GM12878 (cell line): ENCODE data around the gene CD82. TPM values are rescaled to one million over a fixed set of nuclear protein-coding genes. Genes with fewer than 3 reads are reported as not detected.

Source experiments
- ATAC-seq: fragments of 200-7000 bp; cut with Tn5 transposase; 3 replicates; pipeline ENCODE4 v1.9.1; 2020; ENCODE audit warnings: mild to moderate bottlenecking, moderate library complexity
- BruUV-seq: library from RNA; stranded (reverse); fragments of 400-500 nt; replicated peaks from 2 replicates; lab custom pipeline; 2021; lab: Mats Ljungman, UMichigan
- CTCF ChIA-PET: fragments of 300-600 bp; sonication (Branson Sonifier 250); formaldehyde crosslinking; extraction: SDS; loops from one replicate; lab custom pipeline; 2021; ENCODE audit warnings: inconsistent platforms; lab: Yijun Ruan, JAX
- POLR2A ChIA-PET: fragments of 350-600 bp; formaldehyde crosslinking; extraction: SDS; loops from one replicate; lab custom pipeline; 2021; ENCODE audit warnings: inconsistent platforms; lab: Charles Lee
- RAD21 ChIA-PET: fragments of 300-600 bp; sonication (Branson Sonifier 250); formaldehyde crosslinking; loops from one replicate; lab custom pipeline; 2023; ENCODE audit warnings: antibody characterized with exemption; ENCODE audit not compliant: unreplicated experiment; lab: Charles Lee
- SMC1A ChIA-PET: fragments of 300-600 bp; sonication (Branson Sonifier 250); formaldehyde crosslinking; loops from one replicate; lab custom pipeline; 2023; ENCODE audit not compliant: unreplicated experiment, uncharacterized antibody; lab: Charles Lee
- DNase-seq: peaks from one replicate; pipeline ENCODE4 v3.0.0-alpha.2; 2011; ENCODE audit warnings: low read depth, low spot score
- FAIRE-seq: peaks from 3 replicates; lab custom pipeline; 2011; peaks lifted over from hg19 to GRCh38; lab: Jason Lieb, UNC
- H2AFZ ChIP-seq: 2 replicates; pipeline ENCODE4 v1.6.0; 2011; ENCODE audit warnings: low read depth, low read length, control low read depth; ENCODE audit not compliant: control insufficient read depth
- H3K27ac ChIP-seq: 2 replicates; pipeline ENCODE4 v1.5.1; 2011; ENCODE audit warnings: control low read depth; ENCODE audit not compliant: control insufficient read depth, insufficient read depth
- H3K27me3 ChIP-seq, 2 experiments: replicated peaks in 1 of 2; 2 replicates each; pipeline versions ENCODE4 v1.6.0 to v1.6.1; 2011; ENCODE audit warnings: low read length in 1 of 2; ENCODE audit not compliant: control insufficient read depth in 2 of 2, insufficient read depth in 2 of 2
- H3K36me3 ChIP-seq, 2 experiments: 2 replicates each; pipeline ENCODE4 v1.5.1; 2011; ENCODE audit warnings: low read length in 1 of 2; ENCODE audit not compliant: control insufficient read depth in 2 of 2, insufficient read depth in 2 of 2
- H3K4me1 ChIP-seq: 2 replicates; pipeline ENCODE4 v1.6.1; 2011; ENCODE audit warnings: mild to moderate bottlenecking, low read length, moderate library complexity, mixed read lengths; ENCODE audit not compliant: control insufficient read depth, insufficient read depth
- H3K4me2 ChIP-seq: 2 replicates; pipeline ENCODE4 v1.6.0; 2011; ENCODE audit warnings: control low read depth; ENCODE audit not compliant: control insufficient read depth, insufficient read depth
- H3K4me3 ChIP-seq: fragments of 200-600 bp; sonication (generic); 2 replicates; pipeline ENCODE4 v1.5.1; 2016
- H3K79me2 ChIP-seq: 2 replicates; pipeline ENCODE4 v1.6.0; 2011; ENCODE audit warnings: low read length; ENCODE audit not compliant: control insufficient read depth, insufficient read depth
- H3K9ac ChIP-seq: 2 replicates; pipeline ENCODE4 v1.8.0; 2011; ENCODE audit warnings: low read length, control low read depth, mixed read lengths; ENCODE audit not compliant: control insufficient read depth, insufficient read depth
- H3K9me3 ChIP-seq: replicated peaks from 3 replicates; pipeline ENCODE4 v1.5.1; 2011; ENCODE audit warnings: mild to moderate bottlenecking, low read length; ENCODE audit not compliant: control insufficient read depth, insufficient read depth
- H4K20me1 ChIP-seq: 2 replicates; pipeline ENCODE4 v1.6.0; 2011; ENCODE audit not compliant: control insufficient read depth, insufficient read depth
- GATAD2B ChIP-seq: fragments of 450-650 bp; conservative IDR thresholded peaks from 2 replicates; pipeline ENCODE4 v1.6.1; 2017; ENCODE audit warnings: low read depth, mild to moderate bottlenecking, moderate library complexity
- NBN ChIP-seq: fragments of 450-650 bp; IDR thresholded peaks from 2 replicates; pipeline ENCODE4 v1.6.1; 2016
- NFYB ChIP-seq: IDR thresholded peaks from 2 replicates; pipeline ENCODE4 v1.6.1; 2011; ENCODE audit warnings: low read depth, mild to moderate bottlenecking, low read length, improper control_type of control experiment, moderate library complexity; ENCODE audit not compliant: insufficient read depth
- RAD21 ChIP-seq: IDR thresholded peaks from 2 replicates; pipeline ENCODE4 v1.6.1; 2011; ENCODE audit warnings: mild to moderate bottlenecking, low read depth, low read length, moderate library complexity; ENCODE audit not compliant: insufficient read depth
- SMAD5 ChIP-seq: IDR thresholded peaks from 2 replicates; pipeline ENCODE4 v1.6.1; 2016; ENCODE audit warnings: antibody characterized with exemption, low read depth
- SRF ChIP-seq, 2 experiments: IDR thresholded peaks; 2 replicates each; pipeline ENCODE4 v1.6.1; 2011; ENCODE audit warnings: low read depth in 2 of 2, low read length in 2 of 2, mild to moderate bottlenecking in 1 of 2, moderate library complexity in 1 of 2
- TCF12 ChIP-seq: IDR thresholded peaks from 2 replicates; pipeline ENCODE4 v1.6.1; 2011; ENCODE audit warnings: low read depth, mild to moderate bottlenecking, low read length
- YY1 ChIP-seq: IDR thresholded peaks from 2 replicates; pipeline ENCODE4 v1.6.1; 2011; ENCODE audit warnings: low read depth, mild to moderate bottlenecking, low read length
- WGBS: methylation state at CpG from one replicate; pipeline ENCODE4 v1.1.6; 2016; ENCODE audit warnings: low lambda C conversion rate; ENCODE audit not compliant: insufficient replicate concordance, insufficient coverage; ENCODE audit errors: missing lambda C conversion rate; 5-methylcytosine and 5-hydroxymethylcytosine counted together
- in situ Hi-C: fragments of 300-500 bp; cut with MboI; formaldehyde crosslinking; loops from 9 replicates; pipeline ENCODE4 v1.14.3; 2018; ENCODE audit warnings: mixed read lengths
- intact Hi-C: fragments of 100-400 bp; cut with micrococcal nuclease; formaldehyde crosslinking; loops from one replicate; pipeline ENCODE4 v1.14.2; 2022; ENCODE audit not compliant: unreplicated experiment
- polyA plus RNA-seq, 11 experiments: library from polyadenylated mRNA; depleted of rRNA in 4 of 11; unstranded in 6 of 11; stranded (reverse) in 5 of 11; fragments of >200 nt; fragmentation: Nextera tagmentation in 4 of 11; fragmentation: Illumina TruSeq in 1 of 11; extraction: Ambion mirVana in 4 of 11; extraction: Trizol in 1 of 11; gene quantifications; 1 replicate in 1 of 11; 2 replicates in 10 of 11; pipeline versions ENCODE4 v1.2.1 to v1.2.3, GENCODE V29; 2011 to 2016; ENCODE audit warnings: inconsistent platforms in 2 of 11, missing spikeins in 2 of 11, low read depth in 1 of 11
- total RNA-seq, 4 experiments: library from RNA; depleted of rRNA in 3 of 4; stranded (reverse); fragments of >200 nt in 3 of 4; fragmentation: Illumina TruSeq in 1 of 4; extraction: Trizol in 1 of 4; gene quantifications; 2 replicates each; pipeline versions ENCODE4 v1.2.1 to v1.2.3, GENCODE V29; 2013 to 2021
- TF ChIP-seq, protein P1 (sequence below): fragments of 450-650 bp; IDR thresholded peaks from 2 replicates; pipeline ENCODE4 v1.6.1; 2017; ENCODE audit warnings: mild to moderate bottlenecking, moderate library complexity
- TF ChIP-seq, protein P2 (sequence below): IDR thresholded peaks from 2 replicates; pipeline ENCODE4 v1.6.1; 2011; ENCODE audit warnings: borderline replicate concordance, low read depth, mild to moderate bottlenecking, moderate library complexity, low read length; ENCODE audit not compliant: insufficient read depth, poor library complexity, severe bottlenecking
- TF ChIP-seq, protein P3 (sequence below): IDR thresholded peaks from 2 replicates; pipeline ENCODE4 v1.6.1; 2011; ENCODE audit warnings: low read depth, mild to moderate bottlenecking, low read length, moderate library complexity, borderline replicate concordance; ENCODE audit errors: extremely low read depth
- TF ChIP-seq, protein P4 (sequence below): fragments of 450-650 bp; IDR thresholded peaks from 2 replicates; pipeline ENCODE4 v1.6.1; 2017; ENCODE audit warnings: mild to moderate bottlenecking
- TF ChIP-seq, protein P5 (sequence below): IDR thresholded peaks from 2 replicates; pipeline ENCODE4 v1.6.1; 2012; ENCODE audit warnings: low read length, inconsistent platforms

The CD82 gene
- total and polyA plus RNA-seq, 10 of the 15 experiments (the other 5 are each of a cell fraction or from before 2014, with no cell fraction given): 5.2 to 180 (median 84.7) TPM

DNA sequence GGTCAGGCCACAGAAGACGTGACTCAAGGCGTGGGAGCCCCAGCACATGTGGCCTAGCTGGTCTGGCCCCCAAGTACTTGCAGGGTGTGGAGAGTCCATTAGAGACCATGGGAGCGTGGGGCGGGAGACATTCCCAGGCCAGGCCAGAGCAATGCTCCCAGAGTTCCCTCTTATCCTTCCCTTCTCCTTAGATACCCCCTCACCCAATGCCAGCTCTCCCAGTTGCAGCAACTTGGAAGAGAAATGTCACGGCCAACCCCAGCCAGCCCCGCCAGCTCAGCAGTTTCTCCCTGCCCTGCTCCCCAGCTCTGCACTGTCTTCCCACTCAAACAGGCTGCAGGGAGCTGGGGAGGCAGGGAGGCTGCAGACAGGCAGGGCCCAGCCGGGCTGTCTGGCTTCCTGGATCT, 95.9 kb downstream of the CD82 start:
- H3K36me3 ChIP-seq: no peaks in the 10 kb centered on the region
- peaks cover 0 to 2% of the 10 kb centered on the region in 2 experiments; a peak in 2 of 4 replicates for H3K27me3 ChIP-seq
- no TSS peak for BruUV-seq
- no peak overlapping the region for H3K4me3 ChIP-seq
- in situ Hi-C loops: no loop called here
- ChIA-PET RAD21 (no interaction called here), POLR2A (no interaction called here), CTCF (no interaction called here), SMC1A (no interaction called here)
- WGBS: 43% methylated on average over 7 of the region's 7 CpGs
- TF ChIP-seq GATAD2B (no peak), YY1 (no peak), NFYB (no peak), SMAD5 (no peak), NBN (no peak), SRF (IDR thresholded peaks at IDR 0.05; ENCODE audit: low read depth in 2 of 2, low read length in 2 of 2) (no peak), TCF12 (no peak), RAD21 (no peak)
- TF ChIP-seq, protein P1, sequence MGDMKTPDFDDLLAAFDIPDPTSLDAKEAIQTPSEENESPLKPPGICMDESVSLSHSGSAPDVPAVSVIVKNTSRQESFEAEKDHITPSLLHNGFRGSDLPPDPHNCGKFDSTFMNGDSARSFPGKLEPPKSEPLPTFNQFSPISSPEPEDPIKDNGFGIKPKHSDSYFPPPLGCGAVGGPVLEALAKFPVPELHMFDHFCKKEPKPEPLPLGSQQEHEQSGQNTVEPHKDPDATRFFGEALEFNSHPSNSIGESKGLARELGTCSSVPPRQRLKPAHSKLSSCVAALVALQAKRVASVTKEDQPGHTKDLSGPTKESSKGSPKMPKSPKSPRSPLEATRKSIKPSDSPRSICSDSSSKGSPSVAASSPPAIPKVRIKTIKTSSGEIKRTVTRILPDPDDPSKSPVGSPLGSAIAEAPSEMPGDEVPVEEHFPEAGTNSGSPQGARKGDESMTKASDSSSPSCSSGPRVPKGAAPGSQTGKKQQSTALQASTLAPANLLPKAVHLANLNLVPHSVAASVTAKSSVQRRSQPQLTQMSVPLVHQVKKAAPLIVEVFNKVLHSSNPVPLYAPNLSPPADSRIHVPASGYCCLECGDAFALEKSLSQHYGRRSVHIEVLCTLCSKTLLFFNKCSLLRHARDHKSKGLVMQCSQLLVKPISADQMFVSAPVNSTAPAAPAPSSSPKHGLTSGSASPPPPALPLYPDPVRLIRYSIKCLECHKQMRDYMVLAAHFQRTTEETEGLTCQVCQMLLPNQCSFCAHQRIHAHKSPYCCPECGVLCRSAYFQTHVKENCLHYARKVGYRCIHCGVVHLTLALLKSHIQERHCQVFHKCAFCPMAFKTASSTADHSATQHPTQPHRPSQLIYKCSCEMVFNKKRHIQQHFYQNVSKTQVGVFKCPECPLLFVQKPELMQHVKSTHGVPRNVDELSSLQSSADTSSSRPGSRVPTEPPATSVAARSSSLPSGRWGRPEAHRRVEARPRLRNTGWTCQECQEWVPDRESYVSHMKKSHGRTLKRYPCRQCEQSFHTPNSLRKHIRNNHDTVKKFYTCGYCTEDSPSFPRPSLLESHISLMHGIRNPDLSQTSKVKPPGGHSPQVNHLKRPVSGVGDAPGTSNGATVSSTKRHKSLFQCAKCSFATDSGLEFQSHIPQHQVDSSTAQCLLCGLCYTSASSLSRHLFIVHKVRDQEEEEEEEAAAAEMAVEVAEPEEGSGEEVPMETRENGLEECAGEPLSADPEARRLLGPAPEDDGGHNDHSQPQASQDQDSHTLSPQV: no peak
- TF ChIP-seq, protein P2, sequence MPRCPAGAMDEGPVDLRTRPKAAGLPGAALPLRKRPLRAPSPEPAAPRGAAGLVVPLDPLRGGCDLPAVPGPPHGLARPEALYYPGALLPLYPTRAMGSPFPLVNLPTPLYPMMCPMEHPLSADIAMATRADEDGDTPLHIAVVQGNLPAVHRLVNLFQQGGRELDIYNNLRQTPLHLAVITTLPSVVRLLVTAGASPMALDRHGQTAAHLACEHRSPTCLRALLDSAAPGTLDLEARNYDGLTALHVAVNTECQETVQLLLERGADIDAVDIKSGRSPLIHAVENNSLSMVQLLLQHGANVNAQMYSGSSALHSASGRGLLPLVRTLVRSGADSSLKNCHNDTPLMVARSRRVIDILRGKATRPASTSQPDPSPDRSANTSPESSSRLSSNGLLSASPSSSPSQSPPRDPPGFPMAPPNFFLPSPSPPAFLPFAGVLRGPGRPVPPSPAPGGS: no peak
- TF ChIP-seq, protein P3, sequence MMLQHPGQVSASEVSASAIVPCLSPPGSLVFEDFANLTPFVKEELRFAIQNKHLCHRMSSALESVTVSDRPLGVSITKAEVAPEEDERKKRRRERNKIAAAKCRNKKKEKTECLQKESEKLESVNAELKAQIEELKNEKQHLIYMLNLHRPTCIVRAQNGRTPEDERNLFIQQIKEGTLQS: no peak
- TF ChIP-seq, protein P4, sequence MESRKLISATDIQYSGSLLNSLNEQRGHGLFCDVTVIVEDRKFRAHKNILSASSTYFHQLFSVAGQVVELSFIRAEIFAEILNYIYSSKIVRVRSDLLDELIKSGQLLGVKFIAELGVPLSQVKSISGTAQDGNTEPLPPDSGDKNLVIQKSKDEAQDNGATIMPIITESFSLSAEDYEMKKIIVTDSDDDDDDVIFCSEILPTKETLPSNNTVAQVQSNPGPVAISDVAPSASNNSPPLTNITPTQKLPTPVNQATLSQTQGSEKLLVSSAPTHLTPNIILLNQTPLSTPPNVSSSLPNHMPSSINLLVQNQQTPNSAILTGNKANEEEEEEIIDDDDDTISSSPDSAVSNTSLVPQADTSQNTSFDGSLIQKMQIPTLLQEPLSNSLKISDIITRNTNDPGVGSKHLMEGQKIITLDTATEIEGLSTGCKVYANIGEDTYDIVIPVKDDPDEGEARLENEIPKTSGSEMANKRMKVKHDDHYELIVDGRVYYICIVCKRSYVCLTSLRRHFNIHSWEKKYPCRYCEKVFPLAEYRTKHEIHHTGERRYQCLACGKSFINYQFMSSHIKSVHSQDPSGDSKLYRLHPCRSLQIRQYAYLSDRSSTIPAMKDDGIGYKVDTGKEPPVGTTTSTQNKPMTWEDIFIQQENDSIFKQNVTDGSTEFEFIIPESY: no peak
- TF ChIP-seq, protein P5, sequence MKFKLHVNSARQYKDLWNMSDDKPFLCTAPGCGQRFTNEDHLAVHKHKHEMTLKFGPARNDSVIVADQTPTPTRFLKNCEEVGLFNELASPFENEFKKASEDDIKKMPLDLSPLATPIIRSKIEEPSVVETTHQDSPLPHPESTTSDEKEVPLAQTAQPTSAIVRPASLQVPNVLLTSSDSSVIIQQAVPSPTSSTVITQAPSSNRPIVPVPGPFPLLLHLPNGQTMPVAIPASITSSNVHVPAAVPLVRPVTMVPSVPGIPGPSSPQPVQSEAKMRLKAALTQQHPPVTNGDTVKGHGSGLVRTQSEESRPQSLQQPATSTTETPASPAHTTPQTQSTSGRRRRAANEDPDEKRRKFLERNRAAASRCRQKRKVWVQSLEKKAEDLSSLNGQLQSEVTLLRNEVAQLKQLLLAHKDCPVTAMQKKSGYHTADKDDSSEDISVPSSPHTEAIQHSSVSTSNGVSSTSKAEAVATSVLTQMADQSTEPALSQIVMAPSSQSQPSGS: no peak
- ATAC-seq: no peak
- no peak overlapping the region for H3K9ac ChIP-seq
- no peaks in the 10 kb centered on the region for H4K20me1 ChIP-seq
- no peak for DNase-seq
- no peak overlapping the region for H3K4me2 ChIP-seq
- H3K79me2 ChIP-seq: no peaks in the 10 kb centered on the region
- H2AFZ ChIP-seq: no peak overlapping the region
- H3K4me1 ChIP-seq: no peaks in the 10 kb centered on the region
- intact Hi-C loops: no loop called here
- no peak overlapping the region for H3K27ac ChIP-seq
- no peak for FAIRE-seq
- H3K9me3 ChIP-seq: no peaks in the 10 kb centered on the region
